Measurements from ENCODE around the gene ATR.
"Not testable (repeated sequence)": the region's sequence is repeated elsewhere in the genome, so short reads cannot be mapped to it uniquely, and the experiment has no call there.

ATR gene

DNA sequence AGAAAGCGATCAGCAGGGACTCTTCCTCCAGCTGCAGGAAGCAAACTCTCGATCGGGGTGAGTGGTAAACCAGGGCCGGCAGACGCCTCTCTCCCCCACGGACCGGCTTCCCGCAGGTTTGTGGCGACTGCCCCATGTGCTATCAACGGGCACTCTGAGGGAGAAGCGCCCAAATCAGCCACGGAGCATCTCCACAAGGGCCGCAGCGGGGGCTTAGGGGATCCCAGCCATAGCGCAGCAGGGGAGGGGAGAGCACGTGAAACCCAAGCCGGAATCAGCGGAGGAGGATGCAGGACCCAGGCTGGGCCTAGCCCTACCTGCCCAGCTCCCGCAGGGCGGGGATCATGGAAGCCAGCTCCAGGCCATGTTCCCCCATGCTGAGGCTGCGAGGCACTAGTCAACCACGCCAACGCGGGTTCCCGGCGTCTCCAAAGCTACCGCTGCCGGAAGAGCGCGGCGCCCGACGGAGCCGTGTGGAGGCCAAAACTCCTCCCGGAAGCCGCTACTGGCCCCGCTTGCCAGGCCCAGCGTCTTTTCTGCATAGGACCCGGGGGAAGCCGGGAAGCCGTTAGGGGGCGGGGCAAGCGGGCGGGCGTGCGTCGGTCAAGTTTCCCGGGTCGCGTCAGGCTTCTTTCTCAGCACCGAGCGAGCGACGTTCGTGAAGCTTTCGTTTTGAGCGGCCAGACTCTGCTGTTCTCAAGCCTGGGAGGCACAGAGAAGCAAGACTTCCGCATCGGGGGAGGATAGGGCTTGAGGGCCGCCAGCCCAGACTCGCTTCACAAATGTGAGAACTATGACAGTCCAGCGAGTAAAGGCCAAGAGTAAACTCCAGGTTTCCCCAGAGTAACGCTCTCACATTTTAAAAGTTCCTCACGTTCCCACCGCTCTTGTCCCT, at the start of gene ATR:
Gene ATR (minus strand): TSS at position 405 of the 895 bp plus-strand sequence. CDS start 29 bp downstream, at position 376.
- DNase-seq (ENCODE audit: low read depth, low spot score), result peak; percentile 72
- H3K27ac ChIP-seq, result peak within 1 kb of the TSS; percentile 77

DNA sequence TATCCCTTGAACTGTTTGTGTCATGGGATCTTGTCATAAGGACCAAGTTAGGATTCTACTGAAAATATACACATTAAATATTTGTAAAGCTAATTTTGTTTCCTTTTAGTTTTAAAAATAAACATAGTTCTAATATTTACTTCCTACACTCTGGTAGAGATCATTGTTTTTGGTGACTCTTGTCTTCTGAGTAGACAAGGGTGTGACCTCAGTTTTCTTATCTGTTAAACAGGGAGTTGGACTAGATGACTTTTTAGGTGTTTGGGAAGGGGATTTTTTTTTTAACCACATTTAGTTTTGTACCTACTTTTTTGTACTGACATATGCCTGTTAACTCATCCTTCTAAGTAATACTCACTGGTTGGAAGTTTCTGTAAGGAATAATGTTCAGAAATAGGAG, 48.4 kb upstream of the ATR start:
- no peak for DNase-seq (ENCODE audit: low read depth, low spot score)
- H3K27ac ChIP-seq, result no peak overlapping the region

- H3K27ac ChIP-seq, result no peak overlapping the region
- no peak for DNase-seq (ENCODE audit: low read depth, low spot score)
Measured at GRCh38 chr3:142625153-142625440, 46.6 kb upstream of the ATR start.

DNA sequence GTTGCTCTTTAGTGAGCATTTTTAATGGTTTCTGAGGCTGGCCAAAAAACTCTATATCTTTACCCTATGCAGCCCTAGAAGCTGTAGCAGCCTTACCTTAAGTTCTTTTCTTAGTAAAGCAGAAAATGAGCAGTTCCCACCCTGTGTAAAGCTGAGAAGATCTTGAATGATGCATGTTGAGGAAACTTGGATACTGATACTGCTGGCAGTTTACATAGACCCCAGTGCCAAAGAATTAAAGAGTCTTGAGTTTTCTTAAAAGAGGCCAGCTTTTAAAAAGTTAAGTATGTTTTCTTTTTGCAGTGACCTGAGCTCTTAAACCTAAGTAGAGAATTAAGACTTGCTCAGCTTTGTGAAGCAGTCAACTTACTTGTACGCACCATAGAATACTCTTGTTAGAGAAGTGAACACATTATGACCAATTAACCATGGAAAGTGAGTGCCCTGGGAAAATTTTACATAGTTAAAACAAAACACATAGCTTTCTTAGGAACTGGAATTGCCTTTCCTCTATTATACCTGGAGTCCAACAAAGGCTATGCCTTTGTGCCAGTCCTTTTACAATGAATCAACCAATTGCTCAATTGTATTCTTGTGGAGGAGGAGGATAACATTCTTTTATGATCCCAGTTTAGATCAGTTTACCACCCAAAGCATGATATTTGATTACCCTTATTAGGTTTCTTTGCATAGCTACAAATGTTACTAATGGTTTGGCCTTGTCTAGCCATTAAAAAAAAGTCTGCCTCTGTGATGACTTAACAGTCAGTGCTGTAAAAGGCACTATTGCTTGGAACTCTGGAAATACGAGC, 46.0 kb upstream of the ATR start:
- no peak overlapping the region for H3K27ac ChIP-seq
- DNase-seq (ENCODE audit: low read depth, low spot score), result no peak

DNA sequence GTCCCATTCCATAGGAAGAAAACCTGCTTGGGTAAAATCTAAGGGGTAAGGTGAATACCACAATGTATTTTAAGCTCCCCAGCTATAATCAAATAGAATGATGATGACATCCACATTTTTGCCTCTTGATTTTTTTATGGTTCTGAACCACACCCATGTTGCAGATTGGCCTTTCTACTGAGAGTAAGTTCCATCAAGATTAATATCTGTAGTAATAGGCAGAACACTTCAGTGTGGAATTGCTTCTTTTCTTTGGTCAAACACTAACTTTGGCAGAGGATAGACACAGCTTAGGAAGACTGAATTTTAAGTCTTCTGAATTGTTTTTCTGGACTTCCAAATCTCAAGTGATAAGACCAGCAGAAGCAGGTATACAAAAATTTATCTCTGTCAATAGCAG, 44.7 kb upstream of the ATR start:
- no peak overlapping the region for H3K27ac ChIP-seq
- DNase-seq (ENCODE audit: low read depth, low spot score), result no peak

DNA sequence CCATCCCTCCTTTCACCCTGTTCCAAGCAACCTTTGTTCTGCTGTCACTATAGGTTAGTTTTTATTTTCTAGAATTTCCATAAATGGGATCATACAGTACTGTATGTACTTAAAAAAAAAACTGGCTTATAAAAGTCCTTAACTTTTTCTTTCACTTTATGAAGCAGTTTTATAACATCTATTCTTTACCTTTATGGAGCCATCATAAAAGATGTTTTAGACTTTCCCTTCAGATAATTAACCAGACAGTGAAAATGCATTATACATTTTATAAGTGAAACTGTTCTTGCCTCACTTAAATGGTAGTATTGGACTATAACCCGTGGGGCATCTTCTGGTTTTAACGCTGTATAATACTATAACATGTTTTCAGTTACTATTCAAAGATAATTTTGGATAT, 43.9 kb upstream of the ATR start:
- no peak overlapping the region for H3K27ac ChIP-seq
- no peak for DNase-seq (ENCODE audit: low read depth, low spot score)

DNA sequence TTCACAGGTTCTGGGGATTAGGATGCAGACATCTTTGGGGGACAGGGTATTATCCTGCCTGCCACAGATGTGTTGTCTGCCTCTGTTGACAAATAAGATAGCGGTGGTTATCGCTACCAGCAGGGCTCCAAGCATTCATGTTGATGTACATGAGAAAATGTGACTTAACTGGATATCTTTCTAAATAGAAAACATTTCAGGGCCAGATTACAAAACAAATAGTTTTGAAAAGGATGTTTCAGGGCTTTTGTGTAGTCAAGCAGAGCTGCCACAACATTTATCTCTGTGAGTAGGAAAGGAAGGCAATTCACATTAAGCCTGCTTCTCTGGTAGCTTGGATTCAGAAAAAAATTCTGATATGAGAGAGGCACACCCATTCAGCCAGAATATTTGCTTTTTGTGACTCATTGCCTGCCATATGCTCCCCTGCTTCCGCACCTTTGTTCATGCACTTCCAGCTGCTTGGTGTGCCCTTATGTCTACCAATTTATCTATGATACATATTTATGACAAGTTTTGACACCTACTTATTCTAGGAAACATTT, 40.5 kb upstream of the ATR start:
- no peak for DNase-seq (ENCODE audit: low read depth, low spot score)
- peak overlapping the region; percentile 51 for H3K27ac ChIP-seq

GRCh38 chr3:142615171-142615570, 36.6 kb upstream of the ATR start:
- no peak overlapping the region for H3K27ac ChIP-seq
- no peak for DNase-seq (ENCODE audit: low read depth, low spot score)

DNA sequence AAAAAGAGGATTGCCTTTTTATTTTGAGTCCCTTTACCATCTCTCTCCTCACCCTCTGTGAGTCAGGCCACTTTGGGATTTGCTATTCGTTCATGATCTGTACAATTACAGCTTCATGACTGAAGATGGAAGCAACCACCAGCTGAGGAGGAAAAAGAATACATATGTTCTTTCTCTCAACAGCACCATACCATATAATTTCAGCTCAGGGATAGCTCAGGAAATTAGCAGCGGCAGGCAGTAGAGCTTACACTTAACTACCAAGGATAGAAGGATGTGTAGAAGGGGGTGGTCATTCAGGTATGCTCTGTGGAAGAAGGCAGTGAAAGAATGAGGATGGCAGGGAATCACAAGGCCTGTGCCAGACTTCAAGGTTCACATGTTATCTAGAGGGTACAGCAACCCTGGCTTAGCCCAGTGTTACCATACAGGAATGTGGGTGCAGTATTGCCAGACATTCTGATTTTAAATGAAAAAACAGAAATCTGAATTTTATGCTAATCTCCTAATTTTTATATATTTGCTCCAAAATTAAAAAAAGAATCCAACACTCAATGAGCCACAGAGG, 35.6 kb upstream of the ATR start:
- H3K27ac ChIP-seq, result peak overlapping the region; percentile 62
- DNase-seq (ENCODE audit: low read depth, low spot score), result no peak

DNA sequence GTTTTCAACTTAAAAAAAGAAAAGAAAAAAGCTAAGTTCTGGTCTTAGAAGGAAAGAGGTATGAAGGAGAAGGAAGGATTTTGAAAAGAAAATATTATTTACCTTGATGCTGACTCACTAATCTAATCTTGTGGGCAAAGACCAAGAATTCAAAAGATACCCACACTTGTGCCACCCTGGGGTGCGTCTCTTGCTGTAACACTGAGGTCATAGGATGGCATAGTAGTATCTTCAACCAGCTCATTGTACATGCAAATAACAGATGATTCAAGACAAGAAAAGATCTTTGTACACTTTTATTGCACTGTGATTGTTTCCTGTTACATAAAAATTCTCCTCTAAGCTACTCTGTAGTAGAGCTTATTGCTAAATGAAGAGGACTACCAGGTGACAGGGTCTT, 35.0 kb upstream of the ATR start:
- peak; percentile 51 for DNase-seq (ENCODE audit: low read depth, low spot score)
- peak overlapping the region; percentile 62 for H3K27ac ChIP-seq

DNA sequence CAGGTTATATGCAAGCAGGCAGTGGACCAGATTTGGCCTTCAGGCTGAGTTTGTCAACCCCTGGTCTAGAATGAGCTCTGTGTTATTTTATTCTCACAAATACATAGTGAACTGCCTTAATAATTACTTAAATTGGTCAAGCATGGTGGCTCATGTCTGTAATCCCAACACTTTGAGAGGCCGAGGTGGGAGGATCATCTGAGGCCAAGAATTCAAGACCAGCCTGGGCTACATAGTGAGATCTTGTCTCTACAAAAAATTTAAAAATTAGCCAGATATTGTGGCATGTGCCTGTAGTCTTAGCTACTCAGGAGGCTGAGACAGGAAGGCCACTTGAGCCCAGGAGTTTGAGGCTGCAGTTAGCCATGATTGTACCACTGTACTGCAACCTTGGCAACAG, 32.7 kb upstream of the ATR start:
- no peak for DNase-seq (ENCODE audit: low read depth, low spot score)
- no peak overlapping the region for H3K27ac ChIP-seq

- DNase-seq (ENCODE audit: low read depth, low spot score), result no peak
- no peak overlapping the region for H3K27ac ChIP-seq
Measured at GRCh38 chr3:142609136-142609535, 30.6 kb upstream of the ATR start.

DNA sequence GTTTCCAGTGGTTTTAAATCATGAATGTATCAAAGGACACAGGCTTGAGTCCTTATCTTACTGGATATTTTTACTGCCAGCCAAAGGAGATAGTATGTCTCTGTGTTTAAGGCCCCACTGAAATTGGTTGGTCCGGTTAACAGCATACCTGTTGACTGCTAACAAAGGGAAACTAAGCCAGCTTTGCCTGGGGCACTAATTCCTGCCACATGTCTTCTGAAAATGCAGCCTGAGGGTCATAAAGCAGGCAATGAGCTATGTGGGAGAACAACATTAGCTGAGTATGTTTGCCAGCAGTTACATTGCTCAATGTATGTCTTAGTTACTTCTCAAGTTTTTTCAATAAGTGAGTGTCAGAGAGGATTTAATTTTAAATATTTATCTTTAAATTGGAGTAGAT, 30.1 kb upstream of the ATR start:
- no peak overlapping the region for H3K27ac ChIP-seq
- DNase-seq (ENCODE audit: low read depth, low spot score), result no peak

- DNase-seq (ENCODE audit: low read depth, low spot score), result no peak
- H3K27ac ChIP-seq, result no peak overlapping the region
Measured at GRCh38 chr3:142604940-142605339, 26.4 kb upstream of the ATR start.

DNA sequence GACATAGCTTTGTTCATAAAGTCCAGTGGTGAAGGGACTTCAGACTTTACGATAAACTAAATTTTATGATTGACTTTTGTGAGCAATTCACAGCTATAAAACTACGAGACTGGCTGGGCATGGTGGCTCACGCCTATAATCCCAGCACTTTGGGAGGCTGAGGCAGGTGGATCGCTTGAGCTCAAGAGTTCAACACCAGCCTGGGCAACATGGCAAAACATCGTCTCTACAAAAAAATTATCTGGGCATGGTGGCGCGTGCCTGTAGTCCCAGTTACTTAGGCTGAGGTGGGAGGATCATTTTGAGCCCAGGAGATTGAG, 24.8 kb upstream of the ATR start:
- not testable (repeated sequence) for H3K27ac ChIP-seq; DNase-seq (ENCODE audit: low read depth, low spot score)

DNA sequence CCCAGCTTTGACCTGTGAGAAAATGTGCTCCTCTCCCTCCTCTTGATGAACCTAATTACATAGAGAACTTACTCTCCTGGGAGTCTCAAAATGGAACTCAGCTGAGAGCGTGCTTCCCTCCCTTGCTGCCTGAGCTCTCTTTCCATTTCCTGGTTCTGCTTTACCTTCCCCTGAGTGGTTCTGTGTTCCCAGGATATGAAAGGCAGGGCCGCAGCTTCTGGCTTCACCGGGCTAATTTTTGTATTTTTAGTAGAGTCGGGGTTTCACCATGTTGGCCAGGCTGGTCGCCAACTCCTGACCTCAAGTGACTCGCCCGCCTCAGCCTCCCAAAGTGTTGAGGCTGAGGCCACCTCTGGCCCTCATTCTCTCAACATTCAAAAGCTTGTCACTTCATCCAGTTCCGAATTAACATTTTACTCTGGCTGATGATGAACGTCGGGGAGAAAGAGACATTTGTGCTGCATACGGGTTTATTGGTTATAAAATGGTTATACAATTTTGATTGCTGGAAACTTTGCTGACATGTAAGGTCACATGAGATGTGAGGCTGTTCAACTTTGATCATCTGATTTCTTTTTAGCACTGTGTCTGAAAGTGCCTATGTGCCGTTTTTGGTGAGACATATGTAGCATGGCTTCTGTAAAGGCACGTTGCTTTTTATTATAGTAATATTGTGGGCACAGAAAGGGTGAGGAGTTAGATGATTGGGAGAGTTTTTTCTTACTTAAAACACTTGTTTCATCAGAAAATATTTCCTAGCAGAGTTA, 24.3 kb upstream of the ATR start:
- no peak for DNase-seq (ENCODE audit: low read depth, low spot score)
- no peak overlapping the region for H3K27ac ChIP-seq

- DNase-seq (ENCODE audit: low read depth, low spot score), result no peak
- no peak overlapping the region for H3K27ac ChIP-seq
Measured at GRCh38 chr3:142601713-142602112, 23.2 kb upstream of the ATR start.

DNA sequence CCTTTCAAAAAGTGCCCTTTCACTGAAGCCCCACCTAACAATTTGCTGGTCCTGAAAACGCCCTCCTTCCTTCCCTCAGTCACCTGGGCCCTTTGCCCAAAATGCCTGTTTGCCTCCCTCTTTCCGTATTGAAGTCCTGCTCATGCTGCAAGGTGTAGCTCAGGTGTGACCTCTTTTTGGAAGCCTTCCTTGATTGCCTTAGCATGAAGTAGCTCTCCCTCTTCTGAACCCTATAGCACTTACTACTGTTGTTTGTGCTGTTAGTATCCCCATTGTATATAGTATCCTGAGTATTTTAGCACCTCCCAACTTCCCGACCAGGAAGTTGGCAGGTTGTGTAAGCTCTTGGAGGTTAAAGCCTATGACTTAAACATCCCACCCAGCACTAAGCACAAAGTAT, 19.4 kb upstream of the ATR start:
- DNase-seq (ENCODE audit: low read depth, low spot score), result no peak
- no peak overlapping the region for H3K27ac ChIP-seq

GRCh38 chr3:142596726-142597088, 18.2 kb upstream of the ATR start:
- DNase-seq (ENCODE audit: low read depth, low spot score), result no peak
- H3K27ac ChIP-seq, result peak overlapping the region; percentile 77

DNA sequence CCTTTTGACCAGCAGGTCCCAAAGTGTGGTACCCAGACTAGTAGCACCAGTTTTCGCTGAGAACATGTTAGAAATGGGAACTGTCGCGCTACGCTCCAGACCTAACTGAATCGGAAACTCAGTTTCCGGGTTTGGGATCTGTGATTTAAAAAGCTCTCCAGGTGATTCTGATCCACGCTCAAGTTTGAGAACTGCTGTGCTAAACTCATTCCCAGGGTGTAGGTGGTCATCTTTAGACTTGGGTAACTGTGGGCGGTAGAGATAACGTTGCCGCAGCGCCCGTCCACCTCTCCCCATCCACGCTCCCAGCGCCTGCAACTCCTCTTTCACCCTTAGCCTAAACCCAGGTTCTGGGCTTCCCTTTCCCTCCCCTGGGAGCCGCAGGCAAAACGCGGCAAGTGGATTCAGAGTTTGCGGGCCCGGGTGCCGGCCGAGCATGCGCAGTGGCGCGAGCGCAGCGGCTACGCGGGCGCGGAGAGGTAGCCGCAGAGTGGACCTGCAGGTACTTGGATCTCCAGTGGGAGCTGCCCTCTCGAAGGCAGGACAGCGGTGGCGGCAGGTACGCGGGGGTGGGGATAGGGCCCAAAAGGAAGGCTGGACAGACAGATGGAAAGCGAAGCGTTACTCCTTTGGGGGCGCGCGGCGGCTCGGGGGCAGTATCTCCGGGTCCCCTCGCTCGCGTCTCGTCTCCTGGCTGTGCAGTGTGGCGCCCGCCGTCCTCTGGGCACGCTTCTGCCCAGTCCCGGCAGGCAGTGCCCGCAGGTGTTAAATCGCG, 17.6 kb upstream of the ATR start, which contains the start of gene PLS1:
Gene PLS1 (plus strand): TSS at position 443 of the 775 bp plus-strand sequence. CDS start 67,845 bp downstream, outside the sequence.
- peak; percentile 45 for DNase-seq (ENCODE audit: low read depth, low spot score)
- H3K27ac ChIP-seq, result peak within 1 kb of the TSS; percentile 77
